Mesenchymal stem cell (in vitro differentiated cells and primary cell): ENCODE results near the gene GTF2H2C_2.
"Not testable (repeated sequence)": the region's sequence is repeated elsewhere in the genome, so short reads cannot be mapped to it uniquely, and the experiment has no call there.

Source experiments
- DNase-seq: peaks from one replicate; pipeline ENCODE4 v3.0.0-alpha.2; 2013
- H2AFZ ChIP-seq: one replicate; pipeline ENCODE4 v1.6.1; 2013; ENCODE audit warnings: low read depth, mild to moderate bottlenecking, control low read depth, inconsistent platforms, low read length, moderate library complexity
- H2AK5ac ChIP-seq: 2 replicates; pipeline ENCODE4 v1.6.1; 2013; ENCODE audit warnings: low read length, moderate library complexity, mild to moderate bottlenecking, inconsistent platforms; ENCODE audit not compliant: severe bottlenecking
- H2BK120ac ChIP-seq: one replicate; pipeline ENCODE4 v1.6.1; 2013; ENCODE audit warnings: low read depth, mild to moderate bottlenecking, inconsistent platforms, low read length, moderate library complexity
- H2BK12ac ChIP-seq, 2 experiments: one replicate each; pipeline ENCODE4 v1.6.1; 2013; ENCODE audit warnings: inconsistent platforms in 2 of 2, low read length in 2 of 2, mild to moderate bottlenecking in 2 of 2, moderate library complexity in 2 of 2, control low read depth in 1 of 2
- H2BK15ac ChIP-seq: one replicate; pipeline ENCODE4 v1.6.1; 2013; ENCODE audit warnings: mild to moderate bottlenecking, low read depth, inconsistent platforms; ENCODE audit not compliant: poor library complexity, severe bottlenecking
- H2BK5ac ChIP-seq: 2 replicates; pipeline ENCODE4 v1.6.1; 2013; ENCODE audit warnings: low read depth, mild to moderate bottlenecking, low read length, control low read depth, inconsistent platforms; ENCODE audit not compliant: poor library complexity, severe bottlenecking
- H3K14ac ChIP-seq, 2 experiments: one replicate each; pipeline ENCODE4 v1.6.1; 2013; ENCODE audit warnings: inconsistent platforms in 2 of 2, low read length in 2 of 2, control low read depth in 1 of 2, mild to moderate bottlenecking in 1 of 2, moderate library complexity in 1 of 2
- H3K18ac ChIP-seq, 2 experiments: one replicate each; pipeline ENCODE4 v1.6.1; 2013; ENCODE audit warnings: inconsistent platforms in 2 of 2, low read length in 2 of 2, control low read depth in 1 of 2, low read depth in 1 of 2, mild to moderate bottlenecking in 1 of 2
- H3K23ac ChIP-seq, 2 experiments: one replicate each; pipeline ENCODE4 v1.6.1; 2013; ENCODE audit warnings: inconsistent platforms in 2 of 2, low read length in 2 of 2, mild to moderate bottlenecking in 2 of 2, moderate library complexity in 2 of 2, control low read depth in 1 of 2
- H3K27ac ChIP-seq: 2 replicates; pipeline ENCODE4 v1.5.1; 2013; ENCODE audit warnings: mild to moderate bottlenecking, moderate library complexity, low read length, control low read depth, inconsistent platforms; ENCODE audit not compliant: poor library complexity, severe bottlenecking
- H3K27me3 ChIP-seq, 2 experiments: 2 replicates each; pipeline versions ENCODE4 v1.6.1 to v1.7.0; 2013; ENCODE audit warnings: low read length in 2 of 2, mild to moderate bottlenecking in 2 of 2, moderate library complexity in 2 of 2, control low read depth in 1 of 2, inconsistent platforms in 1 of 2; ENCODE audit not compliant: control insufficient read depth in 1 of 2, insufficient read depth in 1 of 2
- H3K36me3 ChIP-seq, 2 experiments: 2 replicates each; pipeline versions ENCODE4 v1.6.1 to v1.7.0; 2013; ENCODE audit warnings: low read length in 2 of 2, control low read depth in 1 of 2, inconsistent platforms in 1 of 2, low read depth in 1 of 2, mild to moderate bottlenecking in 1 of 2; ENCODE audit not compliant: insufficient read depth in 2 of 2, control insufficient read depth in 1 of 2
- H3K4ac ChIP-seq, 2 experiments: one replicate each; pipeline ENCODE4 v1.6.1; 2013; ENCODE audit warnings: inconsistent platforms in 2 of 2, low read length in 2 of 2, mild to moderate bottlenecking in 2 of 2, moderate library complexity in 2 of 2, control low read depth in 1 of 2, low read depth in 1 of 2
- H3K4me1 ChIP-seq: 2 replicates; pipeline ENCODE4 v1.6.1; 2013; ENCODE audit warnings: low read depth, low read length, control low read depth; ENCODE audit not compliant: control insufficient read depth, insufficient read depth
- H3K4me2 ChIP-seq: 2 replicates; pipeline ENCODE4 v1.6.1; 2013; ENCODE audit warnings: low read length, mild to moderate bottlenecking, inconsistent platforms; ENCODE audit not compliant: poor library complexity, severe bottlenecking
- H3K4me3 ChIP-seq, 2 experiments: 2 replicates each; pipeline versions ENCODE4 v1.5.1 to v1.7.0; 2013; ENCODE audit warnings: low read length in 2 of 2, mild to moderate bottlenecking in 2 of 2, control low read depth in 1 of 2, low read depth in 1 of 2; ENCODE audit not compliant: insufficient read depth in 1 of 2
- H3K79me1 ChIP-seq: replicated peaks from 2 replicates; pipeline ENCODE4 v1.6.1; 2013; ENCODE audit warnings: mild to moderate bottlenecking, control low read depth, low read length, inconsistent platforms; ENCODE audit not compliant: poor library complexity, severe bottlenecking
- H3K9ac ChIP-seq: 2 replicates; pipeline ENCODE4 v1.7.0; 2013; ENCODE audit warnings: mild to moderate bottlenecking, low read length, moderate library complexity
- H3K9me3 ChIP-seq: 2 replicates; pipeline ENCODE4 v1.7.0; 2013; ENCODE audit warnings: mild to moderate bottlenecking, low read length; ENCODE audit not compliant: control insufficient read depth
- H4K8ac ChIP-seq: one replicate; pipeline ENCODE4 v1.6.1; 2013; ENCODE audit warnings: inconsistent platforms, mild to moderate bottlenecking, low read length, moderate library complexity
- H4K91ac ChIP-seq: one replicate; pipeline ENCODE4 v1.6.1; 2013; ENCODE audit warnings: mild to moderate bottlenecking, low read length, inconsistent platforms
- WGBS: methylation state at CpG from one replicate; pipeline ENCODE4 v1.1.7; 2013; ENCODE audit warnings: mixed read lengths; 5-methylcytosine and 5-hydroxymethylcytosine counted together

GTF2H2C_2 gene

GRCh38 chr5:70438518-70438917, 23.4 kb downstream of the GTF2H2C_2 start:
- not testable (repeated sequence) for H2BK12ac ChIP-seq, H3K79me1 ChIP-seq, H3K36me3 ChIP-seq, H2BK120ac ChIP-seq, H2AK5ac ChIP-seq, H2BK15ac ChIP-seq, H4K8ac ChIP-seq, H3K9ac ChIP-seq, H2AFZ ChIP-seq, H3K4me2 ChIP-seq, H3K9me3 ChIP-seq, H3K27me3 ChIP-seq, H3K4me3 ChIP-seq, H3K4ac ChIP-seq, H2BK5ac ChIP-seq, H3K27ac ChIP-seq, H4K91ac ChIP-seq, H3K18ac ChIP-seq, H3K23ac ChIP-seq, H3K4me1 ChIP-seq, H3K14ac ChIP-seq, DNase-seq
- no CpG with 5 or more reads among the region's 2 CpGs for WGBS

- not testable (repeated sequence) for H3K18ac ChIP-seq, H2AK5ac ChIP-seq, H3K4me1 ChIP-seq, DNase-seq, H2AFZ ChIP-seq, H3K4me2 ChIP-seq, H2BK5ac ChIP-seq, H3K79me1 ChIP-seq, H3K9me3 ChIP-seq, H3K23ac ChIP-seq, H2BK15ac ChIP-seq, H2BK12ac ChIP-seq, H4K8ac ChIP-seq, H2BK120ac ChIP-seq, H3K14ac ChIP-seq, H4K91ac ChIP-seq, H3K27ac ChIP-seq, H3K9ac ChIP-seq, H3K4me3 ChIP-seq, H3K36me3 ChIP-seq, H3K27me3 ChIP-seq, H3K4ac ChIP-seq
- WGBS = no CpG with 5 or more reads among the region's 1 CpG
Observed at GRCh38 chr5:70449565-70449964, 34.4 kb downstream of the GTF2H2C_2 start.

- not testable (repeated sequence) for H3K9ac ChIP-seq, H2BK12ac ChIP-seq, H2BK5ac ChIP-seq, H4K8ac ChIP-seq, DNase-seq, H2BK120ac ChIP-seq, H3K36me3 ChIP-seq, H3K79me1 ChIP-seq, H4K91ac ChIP-seq, H2AFZ ChIP-seq, H3K27me3 ChIP-seq, H3K4ac ChIP-seq, H3K4me1 ChIP-seq, H2BK15ac ChIP-seq, H3K4me2 ChIP-seq, H3K14ac ChIP-seq, H2AK5ac ChIP-seq, H3K4me3 ChIP-seq, H3K23ac ChIP-seq, H3K18ac ChIP-seq, H3K9me3 ChIP-seq, H3K27ac ChIP-seq
- WGBS = no CpG with 5 or more reads among the region's 7 CpGs
Observed at GRCh38 chr5:70451249-70451984, 36.2 kb downstream of the GTF2H2C_2 start.

GRCh38 chr5:70457093-70457492, 41.9 kb downstream of the GTF2H2C_2 start:
- H2BK120ac ChIP-seq, H3K4me1 ChIP-seq, H3K36me3 ChIP-seq, H3K23ac ChIP-seq, H3K18ac ChIP-seq, H3K14ac ChIP-seq, H2AK5ac ChIP-seq, H3K79me1 ChIP-seq, H2AFZ ChIP-seq, H3K4me2 ChIP-seq, H4K91ac ChIP-seq, H4K8ac ChIP-seq, H3K27me3 ChIP-seq, DNase-seq, H2BK15ac ChIP-seq, H3K9me3 ChIP-seq, H2BK5ac ChIP-seq, H3K4me3 ChIP-seq, H3K27ac ChIP-seq, H3K4ac ChIP-seq, H2BK12ac ChIP-seq, H3K9ac ChIP-seq: not testable (repeated sequence)
- WGBS = no CpG with 5 or more reads among the region's 6 CpGs
